NCI-H2029 (cell line): Measurements from ENCODE around the gene GALNS.
"Not testable (repeated sequence)": the region's sequence is repeated elsewhere in the genome, so short reads cannot be mapped to it uniquely, and the experiment has no call there.

Source experiments
- DNase-seq: peaks from one replicate; lab custom pipeline; 2025; lab: John Stamatoyannopoulos, UW

GALNS gene

DNA sequence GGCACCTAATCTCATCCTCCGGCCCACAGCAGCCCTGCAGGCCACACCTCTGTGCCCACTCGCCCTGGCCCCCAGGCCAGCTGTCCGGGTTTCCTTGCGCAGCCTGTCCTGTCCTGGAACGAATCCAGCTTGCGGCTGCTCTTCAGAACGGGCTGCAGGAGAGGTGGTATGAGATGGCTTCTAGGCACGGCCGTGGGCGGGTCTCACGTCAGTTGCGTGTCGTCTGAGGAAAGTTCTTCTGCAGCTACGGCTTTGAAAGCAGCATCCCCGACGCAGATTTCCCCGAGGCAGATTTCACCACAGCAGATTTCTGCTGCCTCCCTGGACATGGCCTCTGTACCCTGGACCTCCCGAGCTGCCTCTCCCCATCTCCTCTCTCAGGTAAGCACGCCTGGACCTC is 18.2 kb downstream of the GALNS start:
- no peak for DNase-seq

DNA sequence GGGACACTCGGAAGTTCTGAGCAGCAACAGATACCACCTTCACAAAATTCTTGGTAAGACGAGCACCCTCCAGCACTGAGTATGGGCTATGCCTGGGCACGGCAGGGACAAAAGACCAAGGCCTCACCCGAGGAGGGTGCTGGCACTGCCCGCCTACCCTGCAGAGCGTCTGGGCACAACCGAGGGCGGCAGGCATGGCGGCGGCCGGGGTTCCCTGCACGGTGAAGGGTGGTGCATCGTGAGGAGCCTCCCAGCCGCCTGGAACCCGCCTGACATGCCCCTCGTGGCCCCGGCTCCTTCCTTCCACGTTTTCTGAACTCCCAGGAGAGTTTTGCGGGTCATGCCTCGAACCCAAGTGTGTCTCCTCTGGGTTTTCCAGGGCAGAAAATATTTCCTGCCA is 18.9 kb downstream of the GALNS start:
- no peak for DNase-seq

DNA sequence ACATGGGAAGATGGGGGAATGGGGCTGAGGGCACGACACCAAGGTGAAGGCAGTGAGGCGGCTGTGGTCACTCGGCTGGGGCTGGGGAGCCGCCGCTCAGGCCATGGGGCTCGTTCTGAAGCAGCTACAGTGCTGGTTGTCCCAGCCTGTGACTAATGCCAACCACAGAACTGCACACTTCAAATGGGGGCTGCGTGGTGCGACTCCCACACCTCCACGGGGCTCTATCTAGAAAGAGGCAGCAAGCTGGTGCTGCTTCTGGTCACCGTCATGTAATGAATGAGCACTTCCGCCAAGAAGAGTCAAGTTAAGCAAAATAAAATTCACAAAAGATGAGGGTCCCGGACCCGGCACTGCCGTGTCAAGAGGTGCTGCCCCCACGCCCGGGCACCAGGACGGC is 20.0 kb downstream of the GALNS start:
- DNase-seq: no peak

DNA sequence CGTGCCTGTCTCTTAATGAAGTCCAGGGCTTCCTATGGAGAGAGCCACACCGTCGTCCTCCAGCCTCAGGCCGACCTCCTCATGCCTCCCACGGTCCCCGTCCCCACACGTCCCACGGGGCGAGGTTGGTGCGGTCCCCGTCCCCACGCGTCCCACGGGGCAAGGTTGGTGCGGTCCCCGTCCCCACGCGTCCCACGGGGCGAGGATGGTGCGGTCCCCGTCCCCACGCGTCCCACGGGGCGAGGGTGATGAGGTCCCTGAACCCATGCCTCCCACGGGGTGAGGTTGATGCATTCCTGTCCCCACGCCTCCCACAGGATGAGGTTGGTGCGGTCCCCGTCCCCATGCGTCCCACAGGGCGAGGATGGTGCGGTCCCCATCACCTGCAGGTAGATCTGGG is 20.9 kb downstream of the GALNS start:
- no peak for DNase-seq

DNA sequence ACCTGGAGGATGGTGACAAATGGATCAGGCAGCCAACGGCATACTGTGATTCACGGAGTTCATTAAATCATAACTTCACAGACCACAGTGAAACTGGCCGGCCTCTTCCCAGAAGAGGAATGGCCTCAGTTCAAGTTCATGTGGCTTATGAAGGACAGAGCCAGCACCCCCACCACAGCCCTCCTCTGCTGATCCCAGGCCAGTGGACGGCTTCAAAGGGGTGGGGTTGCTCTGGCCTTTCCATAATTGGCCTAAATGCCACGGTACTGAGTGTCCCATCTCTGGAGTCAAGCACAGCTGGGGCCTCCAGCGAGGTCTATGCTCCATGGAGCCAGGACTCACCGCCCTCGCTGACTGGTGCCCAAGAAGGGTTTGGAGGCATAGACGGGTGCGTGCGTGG is 21.4 kb downstream of the GALNS start:
- no peak for DNase-seq

DNA sequence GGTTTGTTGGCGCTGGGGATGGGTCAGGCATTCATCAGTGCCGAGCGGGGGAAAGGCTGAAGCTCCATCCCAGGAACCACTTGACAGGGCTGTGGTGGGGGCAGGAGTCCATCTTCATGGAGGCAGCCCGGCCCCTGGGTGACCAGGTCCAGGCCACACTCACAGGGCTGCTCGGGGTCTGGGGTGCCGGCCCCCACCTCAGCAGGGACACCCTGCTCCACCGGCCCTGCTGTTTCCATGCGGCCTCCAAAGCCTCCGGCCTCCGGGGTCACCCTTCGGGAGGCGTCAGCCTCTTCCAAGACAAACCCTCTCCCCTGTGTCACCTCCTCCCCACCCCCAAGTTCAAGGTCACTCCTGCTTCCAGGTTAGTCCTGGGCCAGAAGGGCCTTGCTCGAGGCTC is 22.1 kb downstream of the GALNS start:
- DNase-seq: no peak

DNA sequence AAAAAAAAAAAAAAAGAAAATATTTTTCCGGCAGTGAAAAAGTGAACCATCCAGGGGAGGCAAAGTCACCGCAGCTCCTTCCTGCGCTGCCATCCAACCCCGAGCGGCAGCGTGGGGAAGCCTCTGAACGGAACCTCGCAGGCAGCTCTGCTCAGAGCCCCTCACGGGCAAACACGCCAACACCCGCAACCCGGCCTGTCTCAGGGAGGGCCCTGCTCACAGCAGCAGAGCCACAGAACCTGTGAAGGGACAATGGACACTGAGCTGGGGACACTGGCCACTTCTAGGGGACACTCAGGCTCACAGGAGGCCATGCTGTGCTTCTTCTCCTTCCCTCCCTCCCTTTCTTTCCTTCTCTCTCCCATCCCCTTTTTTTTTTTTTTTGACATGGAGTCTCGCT is 23.7 kb downstream of the GALNS start:
- no peak for DNase-seq

DNA sequence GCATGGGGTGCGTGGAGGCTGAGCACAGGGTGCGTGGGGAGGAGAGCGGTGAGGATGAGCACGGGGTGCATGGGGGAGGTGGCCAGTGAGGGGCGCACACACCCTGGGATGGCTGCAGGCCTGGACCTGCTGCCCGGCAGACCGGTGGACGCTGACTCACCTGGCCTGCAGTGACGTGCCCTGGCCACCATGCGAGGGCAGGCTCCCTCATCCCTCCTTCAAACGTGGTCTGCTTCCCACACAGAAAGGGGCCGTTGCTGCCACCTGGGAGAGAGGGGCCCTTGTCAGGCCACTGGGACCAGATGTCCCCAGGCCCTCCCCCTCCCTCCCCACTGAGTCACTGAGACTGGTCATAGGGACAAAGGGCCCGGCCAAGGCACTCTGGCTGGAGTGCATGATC is 24.9 kb downstream of the GALNS start:
- DNase-seq: no peak

DNA sequence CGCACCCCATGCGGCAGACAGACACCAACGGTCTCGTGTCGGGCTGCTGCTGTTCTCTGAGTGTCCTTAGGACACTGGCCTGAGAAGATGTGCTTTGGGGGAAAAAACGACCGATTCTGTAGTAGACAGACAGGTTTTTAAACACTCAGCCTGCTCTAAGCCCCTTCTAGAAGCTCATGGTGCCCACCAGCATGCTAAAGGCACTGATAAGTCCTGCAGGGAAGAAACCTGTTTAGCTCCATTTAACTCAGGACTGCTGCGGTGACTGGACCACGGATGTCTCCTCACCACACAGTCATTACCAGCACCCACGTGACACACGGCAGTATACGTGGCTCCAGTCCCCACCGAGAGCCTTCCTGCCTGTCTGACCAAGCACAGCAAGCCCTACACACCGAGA is 26.0 kb downstream of the GALNS start:
- no peak for DNase-seq

DNA sequence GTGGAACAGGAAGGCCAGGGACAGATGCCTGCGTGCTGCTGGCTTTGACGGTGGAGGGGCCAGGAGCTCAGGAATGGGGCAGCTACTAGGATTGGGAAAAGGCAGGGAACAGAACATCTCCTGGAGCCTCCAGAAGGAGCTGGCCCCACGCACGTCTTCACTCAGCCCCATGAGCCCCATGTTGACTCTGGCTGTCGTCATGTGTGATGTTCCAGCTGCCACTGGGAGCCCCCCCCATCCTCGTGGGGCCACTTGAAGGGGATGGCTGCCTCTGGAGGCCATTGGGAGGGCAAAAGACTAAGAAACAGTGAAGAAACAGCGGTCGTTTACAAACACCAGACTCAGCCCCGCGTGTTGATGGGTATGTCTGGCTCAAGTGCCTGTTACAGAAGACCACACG is 26.5 kb downstream of the GALNS start:
- no peak for DNase-seq

DNA sequence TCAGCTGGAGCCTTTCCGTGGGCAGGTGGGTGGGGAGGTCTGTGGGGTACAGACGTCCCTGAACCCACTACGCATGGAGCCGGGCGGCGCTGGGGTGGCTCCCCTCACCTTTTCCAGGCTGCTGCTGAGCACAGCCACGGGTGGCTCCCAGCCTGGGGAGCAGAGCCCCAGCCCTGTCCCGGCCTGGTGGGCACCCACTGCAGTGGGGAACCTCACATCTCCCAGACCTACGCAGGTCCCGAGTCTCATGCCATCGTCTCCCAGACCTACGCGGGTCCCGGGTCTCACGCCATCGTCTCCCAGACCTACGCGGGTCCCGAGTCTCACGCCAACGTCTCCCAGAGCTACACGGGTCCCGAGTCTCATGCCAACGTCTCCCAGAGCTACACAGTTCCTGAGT is 28.0 kb downstream of the GALNS start:
- DNase-seq: no peak

DNA sequence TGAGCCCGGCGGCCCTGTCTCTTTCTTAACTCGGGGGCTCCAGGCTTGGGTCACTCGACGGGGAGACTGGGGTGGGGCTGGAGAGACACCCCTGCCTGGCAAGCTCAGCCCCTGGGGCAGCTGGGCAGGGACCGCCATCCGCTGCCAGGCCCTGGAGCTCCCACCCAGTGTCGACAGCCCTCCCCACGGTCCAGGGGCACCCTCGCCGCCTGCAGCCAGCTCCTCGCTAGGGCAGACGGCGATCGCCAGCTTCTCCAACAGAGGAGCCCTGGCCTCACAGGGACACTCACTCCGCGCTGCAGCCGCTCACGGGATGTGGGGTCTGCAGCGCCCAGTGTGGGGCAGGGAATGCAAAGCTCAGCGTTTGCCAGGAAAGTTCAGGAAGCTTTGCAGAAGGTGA is 29.0 kb downstream of the GALNS start:
- DNase-seq: no peak

DNA sequence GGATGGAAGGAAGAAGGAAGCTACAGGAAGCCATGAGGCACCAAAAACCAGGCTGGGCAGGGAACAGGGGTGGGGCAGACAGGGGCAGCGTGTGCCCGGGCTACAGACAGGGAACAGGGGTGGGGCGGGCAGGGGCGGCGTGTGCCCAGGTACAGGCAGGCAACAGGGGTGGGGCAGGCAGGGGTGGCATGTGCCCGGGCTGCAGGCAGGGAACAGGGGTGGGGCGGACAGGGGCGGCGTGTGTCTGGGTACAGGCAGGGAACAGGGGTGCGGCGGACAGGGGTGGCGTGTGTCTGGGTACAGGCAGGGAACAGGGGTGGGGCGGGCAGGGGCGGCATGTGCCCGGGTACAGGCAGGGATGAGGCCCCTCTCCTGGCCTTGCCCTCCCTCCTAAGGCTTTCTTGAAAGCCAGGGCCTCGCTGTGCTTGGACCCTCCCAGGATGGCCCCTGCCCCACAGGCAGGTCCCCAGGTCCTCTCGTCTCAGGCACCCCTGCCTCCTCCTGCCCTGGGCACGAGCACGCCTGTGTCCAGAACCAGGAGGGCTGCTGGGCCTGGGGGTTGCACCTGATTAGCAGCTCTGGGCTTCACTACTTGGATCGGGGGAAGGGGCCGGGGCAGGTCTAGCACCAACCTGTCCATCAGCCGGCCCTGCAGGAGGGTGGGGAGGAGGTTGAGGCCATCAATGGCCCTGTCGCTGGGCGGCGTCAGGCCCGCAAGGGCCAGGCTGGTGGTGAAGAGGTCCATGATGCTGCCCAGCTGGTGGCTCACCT is 30.5 kb downstream of the GALNS start:
- DNase-seq: no peak

DNA sequence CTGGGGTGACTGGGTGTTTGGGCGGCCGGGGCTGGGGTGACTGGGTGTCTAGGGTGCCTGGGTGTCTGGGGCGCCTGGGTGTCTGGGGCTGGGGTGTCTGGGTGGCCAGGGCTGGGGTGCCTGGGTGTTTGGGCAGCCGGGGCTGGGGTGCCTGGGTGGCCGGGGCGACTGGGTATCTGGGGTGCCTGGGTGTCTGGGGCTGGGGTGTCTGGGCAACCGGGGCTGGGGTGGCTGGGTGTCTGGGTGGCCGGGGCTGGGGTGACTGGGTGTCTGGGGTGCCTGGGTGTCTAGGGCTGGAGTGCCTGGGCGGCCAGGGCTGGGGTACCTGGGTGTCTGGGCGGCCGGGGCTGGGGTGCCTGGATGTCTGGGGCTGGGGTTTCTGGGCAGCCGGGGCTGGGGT is 31.6 kb downstream of the GALNS start:
- DNase-seq: no peak

DNA sequence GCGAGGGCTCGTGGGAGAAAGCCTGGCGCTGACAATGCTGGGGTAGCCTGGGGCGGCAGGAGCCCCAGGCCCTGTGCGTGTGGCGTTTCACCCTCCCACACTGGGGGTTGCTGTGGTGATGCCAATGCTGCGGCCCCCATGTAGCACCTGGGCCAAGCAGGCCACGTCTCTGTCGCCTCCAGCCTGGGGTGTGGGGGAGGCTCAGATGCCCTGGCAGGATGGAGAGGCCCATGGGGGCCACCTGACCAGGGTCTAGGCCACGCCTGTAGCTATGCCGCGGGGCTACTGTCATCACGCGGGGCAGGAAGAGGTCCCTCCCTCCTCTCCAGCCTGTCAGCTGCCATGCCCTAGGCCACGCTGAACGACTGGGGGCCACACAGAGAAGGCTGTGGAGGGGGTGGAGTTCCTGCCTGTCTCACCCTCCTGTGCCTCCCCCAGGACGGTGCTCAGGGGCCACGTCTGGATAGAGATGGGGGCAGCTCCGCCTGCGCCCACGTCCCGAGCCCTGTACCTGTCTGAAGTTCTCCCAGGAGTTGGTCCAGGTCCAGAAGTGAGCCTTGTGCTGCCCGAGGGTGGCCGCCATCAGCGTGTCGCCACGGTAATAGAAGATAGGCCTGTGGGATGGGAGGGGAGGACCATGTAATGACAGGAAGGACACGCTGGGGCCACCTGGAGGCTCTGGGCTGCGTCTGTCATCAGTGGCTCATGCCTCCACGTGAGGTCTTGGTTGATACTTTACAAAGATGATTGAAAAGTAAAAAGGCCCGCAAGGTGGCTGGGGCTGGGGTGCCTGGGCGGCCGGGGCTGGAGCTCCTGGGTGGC is 32.3 kb downstream of the GALNS start:
- no peak for DNase-seq

DNA sequence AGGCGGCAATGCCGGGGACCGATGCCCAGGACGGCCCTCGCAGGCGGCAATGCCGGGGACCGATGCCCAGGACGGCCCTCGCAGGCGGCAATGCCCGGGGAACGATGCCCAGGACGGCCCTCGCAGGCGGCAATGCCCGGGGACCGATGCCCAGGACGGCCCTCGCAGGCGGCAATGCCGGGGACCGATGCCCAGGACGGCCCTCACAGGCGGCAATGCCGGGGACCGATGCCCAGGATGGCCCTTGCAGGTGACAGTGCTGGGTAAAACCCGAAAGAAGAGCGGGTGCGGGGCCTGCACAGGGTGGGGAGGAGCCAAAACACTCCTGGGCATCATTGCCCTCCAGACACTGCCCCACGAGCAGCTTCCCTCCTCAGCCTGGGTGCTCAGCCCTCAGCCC is 33.1 kb downstream of the GALNS start:
- not testable (repeated sequence) for DNase-seq

DNA sequence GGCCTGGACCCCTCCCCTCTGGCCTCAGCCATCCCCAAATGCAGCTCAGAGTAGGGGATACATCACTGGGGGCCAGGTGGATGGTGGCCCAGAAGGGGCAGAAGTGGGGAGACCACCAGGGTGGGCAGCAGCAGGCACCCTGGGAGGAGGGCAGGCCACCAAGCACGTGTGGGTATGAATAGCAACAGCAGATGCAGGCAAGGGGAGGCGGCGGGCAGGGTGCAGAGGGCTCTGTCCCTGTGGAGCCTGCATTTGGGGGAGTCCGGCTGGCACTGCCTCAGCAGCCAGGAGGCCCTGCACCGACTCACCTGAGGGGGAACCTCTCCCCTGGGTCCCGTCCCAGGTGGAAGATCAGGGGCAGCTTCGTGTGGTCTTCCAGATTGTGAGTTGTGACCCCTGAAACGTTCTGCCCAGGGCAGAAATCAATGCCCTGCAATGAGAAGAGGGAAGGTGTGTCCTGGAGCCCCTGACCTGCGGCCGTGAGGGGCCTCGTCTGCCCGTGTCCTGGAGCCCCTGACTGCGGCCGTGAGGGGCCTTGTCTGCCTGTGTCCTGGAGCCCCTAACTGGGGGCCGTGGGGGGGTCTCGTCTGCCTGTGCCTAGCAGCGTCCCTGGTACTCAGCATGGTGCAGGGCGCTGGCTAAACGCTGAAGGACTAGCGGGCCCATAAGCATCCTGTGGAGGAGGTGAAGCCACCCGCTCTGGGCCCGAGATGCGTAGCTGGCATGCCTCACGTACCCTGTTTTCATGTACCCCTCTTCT is 34.3 kb downstream of the GALNS start:
- DNase-seq: no peak

DNA sequence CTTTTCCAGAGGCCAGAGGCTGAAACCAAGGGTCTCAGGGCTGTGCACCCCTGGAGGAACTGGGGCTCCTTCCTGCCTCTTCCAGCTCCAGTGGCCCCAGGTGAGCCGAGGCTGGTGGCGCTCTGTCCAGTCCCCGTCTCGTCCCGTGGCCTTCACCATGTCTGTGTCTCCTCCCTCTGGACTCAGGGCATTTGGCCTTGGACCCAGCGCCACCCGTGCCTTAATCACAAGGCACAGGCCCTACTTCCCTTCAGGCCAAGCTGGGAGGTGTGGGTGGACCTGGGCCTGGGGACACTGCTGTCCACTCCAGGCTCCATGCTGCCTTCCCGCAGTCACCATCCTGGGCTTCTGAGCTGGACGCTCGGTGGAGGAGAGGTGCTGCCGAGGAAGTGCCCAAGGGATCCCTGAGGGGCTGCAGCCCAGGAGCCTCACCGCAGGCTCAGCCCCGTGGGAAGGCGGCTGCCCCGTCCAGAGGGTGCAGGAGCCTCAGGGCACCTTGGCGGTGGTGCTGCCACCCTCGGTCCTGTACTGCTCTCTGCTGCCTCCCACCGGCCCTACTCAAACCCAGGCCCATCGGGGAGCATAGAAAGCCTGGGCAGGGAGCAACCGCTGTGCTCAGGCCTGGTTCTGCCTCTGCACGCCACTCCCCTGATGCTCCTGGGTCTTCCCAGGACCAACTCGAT is 35.4 kb downstream of the GALNS start:
- no peak for DNase-seq

DNA sequence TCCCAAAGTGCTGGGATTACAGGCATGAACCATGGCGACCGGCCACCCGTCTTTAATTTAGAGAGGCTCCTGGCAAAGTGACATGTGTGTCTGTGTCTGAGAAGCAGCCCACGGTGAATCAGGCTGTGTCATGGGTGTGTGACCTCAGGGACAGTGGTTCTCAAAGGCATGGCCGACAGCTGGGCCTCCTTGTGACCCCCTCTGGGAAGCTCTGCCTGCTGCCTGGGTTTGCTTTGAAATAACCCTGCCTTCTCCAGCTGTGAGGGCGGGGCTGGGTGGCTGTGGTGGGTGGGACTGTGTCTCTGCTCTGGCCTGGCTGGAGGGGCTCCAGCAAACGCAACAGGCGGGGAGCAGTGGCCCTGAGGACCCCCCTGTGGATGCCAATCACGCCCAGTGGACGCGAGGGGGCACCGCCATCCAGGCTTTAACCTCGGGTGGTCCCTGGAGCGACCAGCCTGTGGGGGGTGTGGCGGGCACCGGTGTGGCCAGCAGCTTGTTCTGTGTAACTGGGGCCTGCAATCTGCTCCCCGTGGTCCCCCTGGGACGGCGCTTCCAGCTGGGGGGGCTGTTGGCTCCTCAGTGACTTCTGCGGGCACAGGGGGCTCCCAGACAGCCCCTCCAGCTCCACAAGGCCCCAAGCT is 36.2 kb downstream of the GALNS start:
- no peak for DNase-seq

DNA sequence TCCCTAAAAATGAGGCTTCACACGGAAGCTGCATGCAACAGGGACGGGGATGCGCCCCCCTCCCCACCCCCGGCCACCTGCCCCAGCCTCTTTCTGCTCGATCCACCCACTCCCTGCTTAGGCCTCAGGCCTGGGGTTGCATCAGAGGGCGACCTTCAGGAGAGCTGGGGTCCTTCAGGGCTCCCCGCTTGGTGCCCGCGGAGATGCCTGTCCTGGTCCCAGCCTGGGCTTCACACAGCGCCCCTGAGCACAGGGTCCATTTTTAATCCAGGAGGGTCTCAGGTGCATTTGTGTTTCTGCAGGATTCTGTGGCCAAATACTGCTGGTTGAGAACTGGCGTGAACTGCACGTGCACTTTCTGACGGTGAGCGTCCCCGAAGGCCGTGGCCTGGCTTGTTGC is 37.6 kb downstream of the GALNS start:
- no peak for DNase-seq

DNA sequence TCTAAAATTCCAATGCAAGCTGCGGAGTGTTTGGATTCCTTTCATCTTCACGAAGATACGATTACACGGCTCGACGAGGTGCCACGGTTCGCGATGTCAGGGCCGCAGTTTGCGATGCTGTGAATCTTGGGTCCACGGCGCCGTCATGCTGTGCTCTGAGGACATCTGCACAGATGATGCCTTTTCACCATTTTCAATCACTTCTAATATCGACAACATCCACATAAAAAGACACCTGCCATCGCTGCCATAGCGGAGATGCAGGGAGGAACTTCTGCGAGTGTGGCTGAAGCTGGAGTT is 38.2 kb downstream of the GALNS start:
- no peak for DNase-seq
